Measurements from ENCODE around the gene DNAAF8. TPM values are rescaled to one million over a fixed set of nuclear protein-coding genes. Genes with fewer than 3 reads are reported as not detected.

DNAAF8 gene
- total and polyA plus RNA-seq, 2 of the 4 experiments (the other 2 are of a cell fraction): 0.54 to 1.7 TPM

- POLR2A ChIA-PET (ENCODE audit: unreplicated experiment): no interaction called here
Measured at GRCh38 chr16:4792951-4793513, 58.7 kb downstream of the DNAAF8 start.

More at GRCh38 chr16:4792951-4793513, 58.7 kb downstream of the DNAAF8 start:
- H4K20me1 ChIP-seq (ENCODE audit: insufficient read depth, low read length): no peaks in the 10 kb centered on the region
- dilution Hi-C loops (cut with HindIII; ENCODE audit: low sequenced_read_pairs, unreplicated experiment) (no loop called here), in situ Hi-C loops (cut with MboI; ENCODE audit: low sequenced_read_pairs) (no loop called here), intact Hi-C loops (cut with micrococcal nuclease) (no loop called here)
- H3K56ac ChIP-seq (ENCODE audit: extremely low read depth, insufficient read depth, low read length): no peak overlapping the region
- no peak overlapping the region for H4K5ac ChIP-seq (ENCODE audit: low read depth, low read length)
- no peaks in the 10 kb centered on the region for H3K4me1 ChIP-seq (ENCODE audit: control insufficient read depth, insufficient read depth, low read length)
- no peaks in the 10 kb centered on the region; the same call in 1 of the 2 replicates for H3K27me3 ChIP-seq (ENCODE audit: control insufficient read depth, insufficient read depth, low read length)
- no peak overlapping the region for H2AFZ ChIP-seq (replicated peaks; ENCODE audit: low read length, poor library complexity)
- H2AK9ac ChIP-seq (replicated peaks; ENCODE audit: low read depth, low read length, poor library complexity): no peak overlapping the region
- no peak overlapping the region for H3K4ac ChIP-seq (ENCODE audit: low read depth, low read length)
- no peaks in the 10 kb centered on the region for H3K36me3 ChIP-seq (ENCODE audit: control insufficient read depth, insufficient read depth, low read length)
- H3K9ac ChIP-seq (ENCODE audit: low read depth, low read length): no peak overlapping the region
- H4K91ac ChIP-seq (ENCODE audit: insufficient read depth, low read depth, low read length): no peak overlapping the region
- no peak overlapping the region for H2BK5ac ChIP-seq (ENCODE audit: low read depth, low read length, poor library complexity, severe bottlenecking)
- H3K14ac ChIP-seq (replicated peaks; ENCODE audit: low read depth, low read length): no peak overlapping the region
- H3K4me2 ChIP-seq (ENCODE audit: low read depth, low read length): no peak overlapping the region
- no peaks in the 10 kb centered on the region for H3K79me1 ChIP-seq (ENCODE audit: low read depth in 1 of 2, low read length in 2 of 2)
- DNase-seq: no peak
- H2BK15ac ChIP-seq (ENCODE audit: low read depth, low read length): no peak overlapping the region
- WGBS, 2 experiments (ENCODE audit: extremely low coverage in 2 of 2, insufficient read length in 1 of 2): 90% methylated on average over 2 of the region's 13 CpGs; no CpG with 5 or more reads in 1 of the 2 experiments
- H3K23ac ChIP-seq (ENCODE audit: low read depth, low read length): no peak overlapping the region
- H3K9me1 ChIP-seq (ENCODE audit: insufficient read depth, low read length): 0 out of 2 replicates have a peak, but pooled peaks cover 3% of the 10 kb centered on the region
- no TSS peak for BruUV-seq (replicated peaks)
- no peak overlapping the region for H2AK5ac ChIP-seq (ENCODE audit: low read depth, low read length)
- H2BK20ac ChIP-seq (ENCODE audit: low read depth, low read length): no peak overlapping the region
- CTCF ChIA-PET: no interaction called here
- H3K27ac ChIP-seq (ENCODE audit: insufficient read depth, low read length): no peak overlapping the region
- H3K18ac ChIP-seq (ENCODE audit: low read depth, low read length): no peak overlapping the region
- H2BK120ac ChIP-seq (ENCODE audit: low read depth, low read length): no peak overlapping the region
- no peaks in the 10 kb centered on the region for H3K9me3 ChIP-seq (ENCODE audit: control insufficient read depth, insufficient read depth, low read length)
- no peak for TF ChIP-seq CTCF (conservative IDR thresholded peaks at IDR 0.05; ENCODE audit: low read depth, low read length)
- TF ChIP-seq BHLHE40 (IDR thresholded peaks at IDR 0.05; ENCODE audit: low read depth, low read length): no peak
- TF ChIP-seq FOS (IDR thresholded peaks at IDR 0.05; ENCODE audit: low read depth, low read length): no peak
- no peak for TF ChIP-seq POLR2A (IDR thresholded peaks at IDR 0.05; ENCODE audit: low read depth, low read length)
- TF ChIP-seq CHD1 (IDR thresholded peaks at IDR 0.05; ENCODE audit: low read depth, low read length): no peak
- TF ChIP-seq MAZ (IDR thresholded peaks at IDR 0.05; ENCODE audit: borderline replicate concordance, low read depth, low read length): no peak
- no peak for TF ChIP-seq USF2 (IDR thresholded peaks at IDR 0.05; ENCODE audit: low read depth, low read length)
- TF ChIP-seq MXI1 (IDR thresholded peaks at IDR 0.05; ENCODE audit: borderline replicate concordance, low read depth, low read length): no peak
- no peak for TF ChIP-seq MAFK (IDR thresholded peaks at IDR 0.05; ENCODE audit: low read depth, low read length)
- TF ChIP-seq RAD21 (IDR thresholded peaks at IDR 0.05; ENCODE audit: low read length): no peak
- TF ChIP-seq SMC3 (IDR thresholded peaks at IDR 0.05; ENCODE audit: low read depth, low read length): no peak
- TF ChIP-seq RFX5 (IDR thresholded peaks at IDR 0.05; ENCODE audit: low read depth, low read length): no peak
- TF ChIP-seq ELK1 (IDR thresholded peaks at IDR 0.05; ENCODE audit: borderline replicate concordance, low read depth, low read length): no peak
- H4K8ac ChIP-seq (ENCODE audit: low read depth in 2 of 2, low read length in 2 of 2): no peak overlapping the region
- H3K4me3 ChIP-seq (ENCODE audit: insufficient read depth, low read depth, low read length): no peak overlapping the region
- no peak for ATAC-seq (ENCODE audit: low read depth)

All from IMR-90 (cell line).